ENCODE results near the gene TRABD2B. TPM values are rescaled to one million over a fixed set of nuclear protein-coding genes. Genes with fewer than 3 reads are reported as not detected.

Gene TRABD2B
- total and polyA plus RNA-seq, 2 donors (not counting 3 experiments of a cell fraction or from before 2014, with no cell fraction given), result not detected

GRCh38 chr1:47908258-47908657 lies 88.9 kb downstream of the TRABD2B start:
- BruUV-seq (replicated peaks), result no TSS peak
- POLR2A ChIA-PET, result no interaction called here
- FAIRE-seq, result no peak

More at GRCh38 chr1:47908258-47908657, 88.9 kb downstream of the TRABD2B start:
- Histone ChIP-seq H3K9me3 (replicated peaks; ENCODE audit: control insufficient read depth, insufficient read depth, low read length) (no peaks in the 10 kb centered on the region), H3K79me2 (ENCODE audit: control insufficient read depth, insufficient read depth, low read length) (no peaks in the 10 kb centered on the region), H3K36me3 (ENCODE audit: control insufficient read depth in 2 of 2, extremely low read depth in 1 of 2, insufficient read depth in 2 of 2, low read length in 2 of 2) (no peaks in the 10 kb centered on the region), H3K4me2 (ENCODE audit: insufficient read depth, low read length) (no peak overlapping the region), H2AFZ (ENCODE audit: low read depth, low read length) (no peak overlapping the region), H3K27me3 (ENCODE audit: control insufficient read depth in 2 of 2, insufficient read depth in 2 of 2, low read length in 2 of 2) (no peaks in the 10 kb centered on the region), H3K4me3 (replicated peaks in 1 of 3; ENCODE audit: insufficient read depth in 1 of 3, low read depth in 1 of 3, low read length in 3 of 3) (no peak overlapping the region), H3K9ac (replicated peaks; ENCODE audit: extremely low read depth, insufficient read depth, low read length) (no peak overlapping the region), H4K20me1 (replicated peaks; ENCODE audit: control insufficient read depth, extremely low read depth, insufficient read depth, low read length) (no peaks in the 10 kb centered on the region), H3K27ac (ENCODE audit: insufficient read depth, low read depth, low read length) (no peak overlapping the region), H3K9me1 (replicated peaks; ENCODE audit: control insufficient read depth, extremely low read depth, insufficient read depth, low read length) (no peaks in the 10 kb centered on the region), H3K4me1 (ENCODE audit: control insufficient read depth, extremely low read depth, insufficient read depth, low read length) (peaks cover 23% of the 10 kb centered on the region)
- intact Hi-C loops (cut with micrococcal nuclease) (no loop called here), dilution Hi-C loops (cut with MboI; ENCODE audit: extremely low pct_ligation_motif_present, low sequenced_read_pairs) (no loop called here)
- CTCF ChIA-PET, result no interaction called here
- DNase-seq (ENCODE audit: low read depth, low spot score), result no peak
- no peak for TF ChIP-seq JUN (IDR thresholded peaks at IDR 0.05; ENCODE audit: borderline replicate concordance, insufficient read depth, insufficient read length, low read depth)
- TF ChIP-seq, protein P1, sequence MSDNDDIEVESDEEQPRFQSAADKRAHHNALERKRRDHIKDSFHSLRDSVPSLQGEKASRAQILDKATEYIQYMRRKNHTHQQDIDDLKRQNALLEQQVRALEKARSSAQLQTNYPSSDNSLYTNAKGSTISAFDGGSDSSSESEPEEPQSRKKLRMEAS (IDR thresholded peaks at IDR 0.05; ENCODE audit: insufficient read depth, insufficient read length), result no peak
- TF ChIP-seq EZH2 (IDR thresholded peaks at IDR 0.05; ENCODE audit: borderline replicate concordance, low read depth, low read length, severe bottlenecking), result no peak
- no peak for TF ChIP-seq POLR2AphosphoS5 (IDR thresholded peaks at IDR 0.05; ENCODE audit: insufficient read depth, low read depth, low read length)
- no peak for TF ChIP-seq POLR2A (IDR thresholded peaks at IDR 0.05; ENCODE audit: low read depth, low read length)
- TF ChIP-seq MYC (IDR thresholded peaks at IDR 0.05; ENCODE audit: low read depth, low read length), result no peak
- no peak for TF ChIP-seq GATA2 (IDR thresholded peaks at IDR 0.05; ENCODE audit: insufficient read depth, insufficient read length, low read depth, low read length)
- TF ChIP-seq CTCF (IDR thresholded peaks at IDR 0.05; ENCODE audit: extremely low read depth in 1 of 2, insufficient read depth in 1 of 2, low read depth in 1 of 2, low read length in 2 of 2), result no peak
- no peak for TF ChIP-seq FOS (IDR thresholded peaks at IDR 0.05; ENCODE audit: borderline replicate concordance, insufficient read depth, low read length)
